ENCODE measurements around the gene RASSF6. TPM values are rescaled to one million over a fixed set of nuclear protein-coding genes. Genes with fewer than 3 reads are reported as not detected.
A peak's percentile ranks its signal among the peaks of the same experiment; 100 is the strongest.

Gene RASSF6
- total and polyA plus RNA-seq, 2 donors (not counting 1 experiment from before 2014, with no cell fraction given): 1.4 to 13.1 TPM

DNA sequence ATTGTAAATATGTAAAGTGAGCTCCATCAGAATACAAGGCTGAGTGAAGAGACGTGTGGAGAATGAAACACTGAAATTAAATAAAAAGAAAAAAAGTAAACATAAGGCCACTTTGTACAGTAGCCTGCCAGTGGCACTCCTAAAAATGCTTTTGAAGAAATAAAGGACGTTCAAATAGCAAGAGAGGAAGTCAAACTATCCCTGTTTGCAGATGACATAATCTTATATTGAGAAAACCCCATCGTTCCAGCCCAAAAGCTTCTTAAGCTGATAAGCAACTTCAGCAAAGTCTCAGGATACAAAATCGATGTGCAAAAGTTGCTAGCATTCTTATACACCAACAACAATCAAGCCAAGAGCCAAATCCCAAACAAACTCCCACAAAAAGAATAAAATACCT is 24.2 kb downstream of the RASSF6 start:
- TF ChIP-seq EZH2 (IDR thresholded peaks at IDR 0.05; ENCODE audit: borderline replicate concordance, insufficient read depth, low read depth, low read length, poor library complexity, severe bottlenecking): no peak
- TF ChIP-seq, protein P1, sequence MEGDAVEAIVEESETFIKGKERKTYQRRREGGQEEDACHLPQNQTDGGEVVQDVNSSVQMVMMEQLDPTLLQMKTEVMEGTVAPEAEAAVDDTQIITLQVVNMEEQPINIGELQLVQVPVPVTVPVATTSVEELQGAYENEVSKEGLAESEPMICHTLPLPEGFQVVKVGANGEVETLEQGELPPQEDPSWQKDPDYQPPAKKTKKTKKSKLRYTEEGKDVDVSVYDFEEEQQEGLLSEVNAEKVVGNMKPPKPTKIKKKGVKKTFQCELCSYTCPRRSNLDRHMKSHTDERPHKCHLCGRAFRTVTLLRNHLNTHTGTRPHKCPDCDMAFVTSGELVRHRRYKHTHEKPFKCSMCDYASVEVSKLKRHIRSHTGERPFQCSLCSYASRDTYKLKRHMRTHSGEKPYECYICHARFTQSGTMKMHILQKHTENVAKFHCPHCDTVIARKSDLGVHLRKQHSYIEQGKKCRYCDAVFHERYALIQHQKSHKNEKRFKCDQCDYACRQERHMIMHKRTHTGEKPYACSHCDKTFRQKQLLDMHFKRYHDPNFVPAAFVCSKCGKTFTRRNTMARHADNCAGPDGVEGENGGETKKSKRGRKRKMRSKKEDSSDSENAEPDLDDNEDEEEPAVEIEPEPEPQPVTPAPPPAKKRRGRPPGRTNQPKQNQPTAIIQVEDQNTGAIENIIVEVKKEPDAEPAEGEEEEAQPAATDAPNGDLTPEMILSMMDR (IDR thresholded peaks at IDR 0.05): no peak
- ATAC-seq (ENCODE audit: low read depth) (no peak), DNase-seq (no peak)
- 30% methylated on average over 2 of the region's 4 CpGs for WGBS (ENCODE audit: insufficient coverage)
- peak overlapping the region; percentile 14 for H3K4me3 Mint-ChIP-seq
- H3K27ac Mint-ChIP-seq: no peak overlapping the region
- Histone ChIP-seq H2AFZ (ENCODE audit: insufficient read depth, low read depth, low read length, poor library complexity, severe bottlenecking) (no peak overlapping the region), H3K4me1 (ENCODE audit: control insufficient read depth in 2 of 2, insufficient read depth in 2 of 2, low read length in 2 of 2) (no peaks in the 10 kb centered on the region), H3K9ac (ENCODE audit: low read length) (no peak overlapping the region), H4K20me1 (ENCODE audit: control insufficient read depth, insufficient read depth, low read length, poor library complexity, severe bottlenecking) (no peaks in the 10 kb centered on the region), H3K36me3 (replicated peaks in 1 of 2; ENCODE audit: control extremely low read depth in 1 of 2, control insufficient read depth in 1 of 2, extremely low read depth in 1 of 2, insufficient read depth in 2 of 2, low read length in 1 of 2) (no peaks in the 10 kb centered on the region), H3K4me2 (replicated peaks; ENCODE audit: low read depth, low read length, poor library complexity, severe bottlenecking) (no peak overlapping the region), H3K9me3 (ENCODE audit: control extremely low read depth in 1 of 3, control insufficient read depth in 2 of 3, insufficient read depth in 1 of 3, low read length in 2 of 3) (peaks cover 0 to 2% (median 0%) of the 10 kb centered on the region in 3 donors), H3K4me3 (ENCODE audit: control extremely low read depth in 1 of 5, extremely low read depth in 1 of 5, insufficient read depth in 1 of 5, low read depth in 2 of 5, low read length in 4 of 5) (no peak overlapping the region), H3K27ac (ENCODE audit: low read length in 2 of 2) (no peak overlapping the region), H3K79me2 (ENCODE audit: control insufficient read depth, insufficient read depth, low read length) (no peaks in the 10 kb centered on the region), H3K27me3 (replicated peaks in 1 of 4; ENCODE audit: control extremely low read depth in 1 of 4, control insufficient read depth in 3 of 4, insufficient read depth in 4 of 4, low read length in 3 of 4) (no peaks in the 10 kb centered on the region)
- CTCF ChIA-PET: interaction anchor here (3.5 to 5.6 kb wide), 2 partner anchors 22 to 57 kb away, joined by 15 to 64 read pairs; no protein-coding TSS in a partner anchor
- POLR2A ChIA-PET: no interaction called here
- peaks cover 34% of the 10 kb centered on the region for H3K4me1 Mint-ChIP-seq
- no peaks in the 10 kb centered on the region for H3K9me3 Mint-ChIP-seq (ENCODE audit: insufficient read depth)
- H3K27me3 Mint-ChIP-seq: no peaks in the 10 kb centered on the region
- intact Hi-C loops (cut with micrococcal nuclease): no loop called here

DNA sequence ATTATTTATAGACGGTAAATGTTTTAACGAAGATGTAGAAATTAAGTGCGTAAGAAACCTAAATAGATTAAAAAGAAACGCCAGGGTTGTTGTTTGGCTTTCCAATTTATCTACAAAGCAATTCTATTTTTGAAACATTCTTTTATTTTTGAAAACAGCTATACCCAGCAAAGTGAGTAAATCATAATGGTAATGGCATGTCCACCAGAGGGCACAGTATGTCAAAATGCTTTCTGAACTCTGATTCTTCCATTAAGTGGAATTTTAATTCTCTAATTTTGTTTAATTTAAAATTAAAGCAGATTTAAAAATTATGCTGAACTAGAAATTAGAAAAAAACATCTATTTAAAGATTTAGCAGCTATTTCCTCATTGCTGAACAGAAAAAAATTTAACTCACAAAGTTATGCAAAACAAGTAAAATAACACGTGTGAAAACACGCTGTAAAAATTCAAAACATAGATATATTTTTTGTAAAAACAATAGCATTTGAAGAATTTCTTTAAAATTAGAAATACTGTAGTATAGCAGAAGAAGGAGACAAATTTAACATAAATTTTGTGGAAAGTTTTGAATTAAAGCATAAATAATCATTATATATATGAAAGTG is 26.5 kb downstream of the RASSF6 start:
- H4K20me1 ChIP-seq (ENCODE audit: control insufficient read depth, insufficient read depth, low read length, poor library complexity, severe bottlenecking): no peaks in the 10 kb centered on the region
- no peaks in the 10 kb centered on the region for H3K79me2 ChIP-seq (ENCODE audit: control insufficient read depth, insufficient read depth, low read length)
- no peaks in the 10 kb centered on the region for H3K36me3 ChIP-seq (replicated peaks in 1 of 2; ENCODE audit: control extremely low read depth in 1 of 2, control insufficient read depth in 1 of 2, extremely low read depth in 1 of 2, insufficient read depth in 2 of 2, low read length in 1 of 2)
- no peaks in the 10 kb centered on the region for H3K27me3 ChIP-seq (replicated peaks in 1 of 4; ENCODE audit: control extremely low read depth in 1 of 4, control insufficient read depth in 3 of 4, insufficient read depth in 4 of 4, low read length in 3 of 4)
- H3K4me3 Mint-ChIP-seq: no peak overlapping the region
- ATAC-seq (ENCODE audit: low read depth): no peak
- no peak overlapping the region for H3K27ac Mint-ChIP-seq
- H3K27ac ChIP-seq (ENCODE audit: low read length in 2 of 2): no peak overlapping the region
- H3K9me3 Mint-ChIP-seq (ENCODE audit: insufficient read depth): no peaks in the 10 kb centered on the region
- H3K4me3 ChIP-seq (ENCODE audit: control extremely low read depth in 1 of 5, extremely low read depth in 1 of 5, insufficient read depth in 1 of 5, low read depth in 2 of 5, low read length in 4 of 5): no peak overlapping the region
- peaks cover 0 to 2% (median 0%) of the 10 kb centered on the region in 3 donors for H3K9me3 ChIP-seq (ENCODE audit: control extremely low read depth in 1 of 3, control insufficient read depth in 2 of 3, insufficient read depth in 1 of 3, low read length in 2 of 3)
- H2AFZ ChIP-seq (ENCODE audit: insufficient read depth, low read depth, low read length, poor library complexity, severe bottlenecking): no peak overlapping the region
- no CpG with 5 or more reads among the region's 6 CpGs for WGBS (ENCODE audit: insufficient coverage)
- no peak overlapping the region for H3K9ac ChIP-seq (ENCODE audit: low read length)
- H3K4me1 ChIP-seq (ENCODE audit: control insufficient read depth in 2 of 2, insufficient read depth in 2 of 2, low read length in 2 of 2): peaks cover 12 to 16% of the 10 kb centered on the region in 2 donors
- H3K4me2 ChIP-seq (replicated peaks; ENCODE audit: low read depth, low read length, poor library complexity, severe bottlenecking): no peak overlapping the region
- no peaks in the 10 kb centered on the region for H3K27me3 Mint-ChIP-seq
- ChIA-PET CTCF (interaction anchor here (0.8 to 5.6 kb wide), 10 partner anchors 8 to 59 kb away, joined by 3 to 64 read pairs (median 6); no protein-coding TSS in a partner anchor), POLR2A (no interaction called here)
- TF ChIP-seq, protein P1 (IDR thresholded peaks at IDR 0.05): peak; percentile 70
- TF ChIP-seq EZH2 (IDR thresholded peaks at IDR 0.05; ENCODE audit: borderline replicate concordance, insufficient read depth, low read depth, low read length, poor library complexity, severe bottlenecking): no peak
- intact Hi-C loops (cut with micrococcal nuclease): loop anchor here (1.0 kb wide), 2 partner anchors 10 to 60 kb away; no protein-coding TSS in a partner anchor
- peaks cover 43% of the 10 kb centered on the region for H3K4me1 Mint-ChIP-seq
- peak; percentile 32 for DNase-seq

Measured in B cell (primary cell).